Hepatocyte (in vitro differentiated cells): ENCODE results near the gene GRIN2B.

Source experiments
- EZH2 ChIP-seq: fragments of 200-600 bp; sonication (generic); IDR thresholded peaks from 2 replicates; pipeline ENCODE4 v1.6.1; 2016; ENCODE audit warnings: antibody characterized with exemption, mild to moderate bottlenecking, borderline replicate concordance
- EZH2phosphoT487 ChIP-seq: fragments of 200-600 bp; sonication (generic); IDR thresholded peaks from one replicate; pipeline ENCODE4 v1.6.1; 2018; ENCODE audit warnings: antibody characterized with exemption, mild to moderate bottlenecking, low read depth, moderate library complexity; ENCODE audit not compliant: unreplicated experiment, severe bottlenecking
- TF ChIP-seq, protein P1 (sequence below): fragments of 200-600 bp; sonication (generic); IDR thresholded peaks from 2 replicates; pipeline ENCODE4 v1.5.1; 2016; ENCODE audit warnings: antibody characterized with exemption, mild to moderate bottlenecking; ENCODE audit not compliant: poor library complexity

DNA sequence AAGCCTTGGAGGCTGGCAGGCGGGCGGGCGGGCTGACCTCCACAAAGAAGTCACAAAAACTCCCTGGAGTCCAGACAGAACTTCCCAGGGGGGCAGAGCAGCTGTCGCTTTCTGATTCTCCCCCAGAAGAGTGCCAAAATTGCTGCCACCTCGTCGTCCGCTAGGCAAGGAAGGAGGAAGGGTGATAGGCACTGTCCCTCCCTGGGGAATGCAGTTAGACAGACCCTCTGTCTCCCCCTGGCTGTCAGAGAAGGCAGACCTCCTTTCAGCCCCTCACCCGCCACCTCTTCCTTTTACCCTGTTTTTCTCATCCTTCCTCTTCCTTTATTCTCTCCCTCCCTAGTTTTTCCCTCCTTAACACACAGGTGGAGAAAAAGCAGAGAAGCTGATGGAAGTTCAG, 18.7 kb downstream of the GRIN2B start:
- TF ChIP-seq, protein P1, sequence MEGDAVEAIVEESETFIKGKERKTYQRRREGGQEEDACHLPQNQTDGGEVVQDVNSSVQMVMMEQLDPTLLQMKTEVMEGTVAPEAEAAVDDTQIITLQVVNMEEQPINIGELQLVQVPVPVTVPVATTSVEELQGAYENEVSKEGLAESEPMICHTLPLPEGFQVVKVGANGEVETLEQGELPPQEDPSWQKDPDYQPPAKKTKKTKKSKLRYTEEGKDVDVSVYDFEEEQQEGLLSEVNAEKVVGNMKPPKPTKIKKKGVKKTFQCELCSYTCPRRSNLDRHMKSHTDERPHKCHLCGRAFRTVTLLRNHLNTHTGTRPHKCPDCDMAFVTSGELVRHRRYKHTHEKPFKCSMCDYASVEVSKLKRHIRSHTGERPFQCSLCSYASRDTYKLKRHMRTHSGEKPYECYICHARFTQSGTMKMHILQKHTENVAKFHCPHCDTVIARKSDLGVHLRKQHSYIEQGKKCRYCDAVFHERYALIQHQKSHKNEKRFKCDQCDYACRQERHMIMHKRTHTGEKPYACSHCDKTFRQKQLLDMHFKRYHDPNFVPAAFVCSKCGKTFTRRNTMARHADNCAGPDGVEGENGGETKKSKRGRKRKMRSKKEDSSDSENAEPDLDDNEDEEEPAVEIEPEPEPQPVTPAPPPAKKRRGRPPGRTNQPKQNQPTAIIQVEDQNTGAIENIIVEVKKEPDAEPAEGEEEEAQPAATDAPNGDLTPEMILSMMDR: peak; percentile 23
- TF ChIP-seq EZH2: no peak
- no peak for TF ChIP-seq EZH2phosphoT487
